ENCODE data around the gene ATP13A3. TPM values are rescaled to one million over a fixed set of nuclear protein-coding genes. Genes with fewer than 3 reads are reported as not detected.

ATP13A3 gene
- total and polyA plus RNA-seq, 2 of the 4 experiments (the other 2 are of a cell fraction) = 48.1 to 154 TPM

DNA sequence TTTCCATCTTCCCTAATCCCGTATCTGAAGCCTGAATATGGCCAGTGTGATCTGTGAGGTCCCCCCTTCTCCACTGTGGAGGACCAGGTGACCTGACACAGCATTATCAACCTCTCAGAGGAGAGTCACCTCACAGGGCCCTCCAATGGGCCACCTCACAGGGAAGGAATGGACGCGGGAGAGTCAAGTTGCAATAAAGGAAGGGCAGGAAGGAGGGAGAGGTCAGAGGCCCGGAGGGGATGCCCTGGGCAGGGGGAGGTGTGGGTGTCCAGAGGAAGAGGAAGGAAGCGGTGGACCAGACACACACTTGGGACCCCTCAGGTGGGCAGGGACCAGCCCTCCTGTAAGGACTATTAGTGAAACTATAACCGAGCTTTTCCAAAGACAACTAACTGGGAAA, 102.6 kb downstream of the ATP13A3 start:
- Histone ChIP-seq H3K4me2 (ENCODE audit: low read depth, low read length) (no peak overlapping the region), H2AFZ (replicated peaks; ENCODE audit: low read length, poor library complexity) (no peak overlapping the region), H3K9me1 (ENCODE audit: insufficient read depth, low read length) (no peaks in the 10 kb centered on the region), H3K14ac (replicated peaks; ENCODE audit: low read depth, low read length) (no peak overlapping the region), H4K8ac (ENCODE audit: low read depth in 2 of 2, low read length in 2 of 2) (no peak overlapping the region), H4K20me1 (ENCODE audit: insufficient read depth, low read length) (no peaks in the 10 kb centered on the region), H2AK9ac (replicated peaks; ENCODE audit: low read depth, low read length, poor library complexity) (no peak overlapping the region), H3K4me3 (ENCODE audit: insufficient read depth, low read depth, low read length) (no peak overlapping the region), H3K36me3 (ENCODE audit: control insufficient read depth, insufficient read depth, low read length) (no peaks in the 10 kb centered on the region), H2AK5ac (ENCODE audit: low read depth, low read length) (no peak overlapping the region), H4K91ac (ENCODE audit: insufficient read depth, low read depth, low read length) (no peak overlapping the region), H2BK15ac (ENCODE audit: low read depth, low read length) (no peak overlapping the region), H4K5ac (ENCODE audit: low read depth, low read length) (no peak overlapping the region), H3K9ac (ENCODE audit: low read depth, low read length) (no peak overlapping the region), H3K79me1 (ENCODE audit: low read depth in 1 of 2, low read length in 2 of 2) (no peaks in the 10 kb centered on the region), H3K4me1 (ENCODE audit: control insufficient read depth, insufficient read depth, low read length) (no peaks in the 10 kb centered on the region), H3K56ac (ENCODE audit: extremely low read depth, insufficient read depth, low read length) (no peak overlapping the region), H3K9me3 (ENCODE audit: control insufficient read depth, insufficient read depth, low read length) (no peaks in the 10 kb centered on the region), H3K4ac (ENCODE audit: low read depth, low read length) (no peak overlapping the region), H3K23ac (ENCODE audit: low read depth, low read length) (no peak overlapping the region), H2BK20ac (ENCODE audit: low read depth, low read length) (no peak overlapping the region), H3K27me3 (ENCODE audit: control insufficient read depth, insufficient read depth, low read length) (peaks cover 39% of the 10 kb centered on the region), H3K18ac (ENCODE audit: low read depth, low read length) (no peak overlapping the region), H2BK5ac (ENCODE audit: low read depth, low read length, poor library complexity, severe bottlenecking) (no peak overlapping the region), H3K27ac (ENCODE audit: insufficient read depth, low read length) (no peak overlapping the region), H2BK120ac (ENCODE audit: low read depth, low read length) (no peak overlapping the region)
- in situ Hi-C loops (cut with MboI; ENCODE audit: low sequenced_read_pairs) = no loop called here
- dilution Hi-C loops (cut with HindIII; ENCODE audit: low sequenced_read_pairs, unreplicated experiment) = no loop called here
- no TSS peak for BruUV-seq (replicated peaks)
- ATAC-seq (ENCODE audit: low read depth) (no peak), DNase-seq (no peak)
- TF ChIP-seq, protein P1, sequence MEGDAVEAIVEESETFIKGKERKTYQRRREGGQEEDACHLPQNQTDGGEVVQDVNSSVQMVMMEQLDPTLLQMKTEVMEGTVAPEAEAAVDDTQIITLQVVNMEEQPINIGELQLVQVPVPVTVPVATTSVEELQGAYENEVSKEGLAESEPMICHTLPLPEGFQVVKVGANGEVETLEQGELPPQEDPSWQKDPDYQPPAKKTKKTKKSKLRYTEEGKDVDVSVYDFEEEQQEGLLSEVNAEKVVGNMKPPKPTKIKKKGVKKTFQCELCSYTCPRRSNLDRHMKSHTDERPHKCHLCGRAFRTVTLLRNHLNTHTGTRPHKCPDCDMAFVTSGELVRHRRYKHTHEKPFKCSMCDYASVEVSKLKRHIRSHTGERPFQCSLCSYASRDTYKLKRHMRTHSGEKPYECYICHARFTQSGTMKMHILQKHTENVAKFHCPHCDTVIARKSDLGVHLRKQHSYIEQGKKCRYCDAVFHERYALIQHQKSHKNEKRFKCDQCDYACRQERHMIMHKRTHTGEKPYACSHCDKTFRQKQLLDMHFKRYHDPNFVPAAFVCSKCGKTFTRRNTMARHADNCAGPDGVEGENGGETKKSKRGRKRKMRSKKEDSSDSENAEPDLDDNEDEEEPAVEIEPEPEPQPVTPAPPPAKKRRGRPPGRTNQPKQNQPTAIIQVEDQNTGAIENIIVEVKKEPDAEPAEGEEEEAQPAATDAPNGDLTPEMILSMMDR (conservative IDR thresholded peaks at IDR 0.05; ENCODE audit: low read depth, low read length) = no peak
- no peak for TF ChIP-seq NFE2L2 (IDR thresholded peaks at IDR 0.05; ENCODE audit: low read depth, low read length)
- no peak for TF ChIP-seq RCOR1 (IDR thresholded peaks at IDR 0.05; ENCODE audit: insufficient replicate concordance, low read length)
- TF ChIP-seq BHLHE40 (IDR thresholded peaks at IDR 0.05; ENCODE audit: low read depth, low read length) = no peak
- TF ChIP-seq FOS (IDR thresholded peaks at IDR 0.05; ENCODE audit: low read depth, low read length) = no peak
- TF ChIP-seq MXI1 (IDR thresholded peaks at IDR 0.05; ENCODE audit: borderline replicate concordance, low read depth, low read length) = no peak
- CTCF ChIA-PET = no interaction called here
- intact Hi-C loops (cut with micrococcal nuclease) = no loop called here
- WGBS, 2 experiments (ENCODE audit: extremely low coverage in 2 of 2, insufficient read length in 1 of 2) = no CpG with 5 or more reads among the region's 6 CpGs
- POLR2A ChIA-PET (ENCODE audit: unreplicated experiment) = no interaction called here

Data from IMR-90 (cell line).